GM19452 (cell line): ENCODE results near the gene GNG10.
"Not testable (repeated sequence)": the region's sequence is repeated elsewhere in the genome, so short reads cannot be mapped to it uniquely, and the experiment has no call there.

ENCODE experiments used
- ATAC-seq: cut with Tn5 transposase; IDR thresholded peaks from one replicate; pipeline ENCODE4 v1.9.1; 2021; ENCODE audit not compliant: unreplicated experiment

Gene GNG10

DNA sequence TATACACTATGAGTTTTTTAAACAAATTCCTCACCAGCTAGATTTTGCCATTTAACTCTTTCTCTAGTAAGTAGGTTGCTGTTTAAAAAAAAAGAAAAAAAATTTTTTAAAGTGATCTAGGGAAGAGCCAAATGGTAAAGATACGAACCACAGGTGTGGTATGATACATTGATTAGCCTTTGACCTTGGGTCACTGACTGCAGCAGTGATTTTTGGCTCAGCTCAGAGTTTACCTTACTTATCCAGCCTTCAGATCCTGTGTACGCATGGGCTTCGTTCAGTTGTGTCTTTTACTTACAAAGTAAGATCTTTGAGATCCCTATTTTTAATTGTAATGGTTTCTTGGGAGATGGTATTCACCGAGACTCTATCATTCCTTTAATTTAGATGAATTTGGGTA, 12.4 kb upstream of the GNG10 start:
- no peak for ATAC-seq

DNA sequence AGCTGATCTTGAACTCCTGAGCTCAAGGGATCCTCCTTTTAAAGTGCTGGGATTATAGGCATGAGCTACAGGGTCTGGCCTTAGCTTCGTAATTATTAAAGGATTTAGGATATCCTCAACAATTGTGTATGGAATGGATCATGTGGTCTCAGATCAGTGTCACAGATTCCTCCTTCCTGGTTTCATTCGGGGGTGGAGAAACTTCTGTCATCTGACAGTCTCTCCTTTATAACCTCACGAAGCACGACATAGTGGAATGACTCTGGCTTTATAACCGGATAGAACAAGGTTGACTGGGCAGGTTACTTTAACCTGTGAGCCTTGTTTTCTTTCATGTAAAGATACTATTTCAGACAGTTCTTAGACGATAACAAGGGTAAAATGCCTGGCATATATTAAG, 4.4 kb upstream of the GNG10 start:
- ATAC-seq, result no peak

DNA sequence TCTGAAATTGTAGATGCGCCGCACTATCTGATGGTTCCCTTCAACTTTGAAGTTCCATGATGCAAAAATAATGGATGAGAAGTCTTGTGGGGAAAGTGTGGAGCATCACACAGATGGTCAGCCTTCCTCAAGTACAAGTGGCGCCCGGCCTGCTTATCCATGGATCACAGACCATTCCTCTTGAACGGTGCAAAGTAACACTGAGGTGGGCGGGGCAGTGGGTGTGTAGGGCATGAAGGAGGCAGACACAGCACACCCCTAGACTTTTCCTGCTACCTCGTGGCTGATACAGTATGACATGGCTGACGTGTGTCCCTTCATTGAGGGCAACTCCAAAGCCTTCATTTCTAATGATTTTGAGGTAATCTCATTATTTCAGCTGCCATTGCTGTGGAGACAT, 2.5 kb upstream of the GNG10 start:
- no peak for ATAC-seq

GRCh38 chr9:111659691-111660090, 1.7 kb upstream of the GNG10 start:
- no peak for ATAC-seq

- peak; percentile 33 for ATAC-seq
Measured at GRCh38 chr9:111661802-111662521, 557 bp downstream of the GNG10 start.

- no peak for ATAC-seq
Measured at GRCh38 chr9:111662576-111663300, 1.3 kb downstream of the GNG10 start.

- ATAC-seq, result no peak
Measured at GRCh38 chr9:111663301-111663823, 2.0 kb downstream of the GNG10 start.

GRCh38 chr9:111668026-111668573, 6.7 kb downstream of the GNG10 start:
- ATAC-seq, result no peak

DNA sequence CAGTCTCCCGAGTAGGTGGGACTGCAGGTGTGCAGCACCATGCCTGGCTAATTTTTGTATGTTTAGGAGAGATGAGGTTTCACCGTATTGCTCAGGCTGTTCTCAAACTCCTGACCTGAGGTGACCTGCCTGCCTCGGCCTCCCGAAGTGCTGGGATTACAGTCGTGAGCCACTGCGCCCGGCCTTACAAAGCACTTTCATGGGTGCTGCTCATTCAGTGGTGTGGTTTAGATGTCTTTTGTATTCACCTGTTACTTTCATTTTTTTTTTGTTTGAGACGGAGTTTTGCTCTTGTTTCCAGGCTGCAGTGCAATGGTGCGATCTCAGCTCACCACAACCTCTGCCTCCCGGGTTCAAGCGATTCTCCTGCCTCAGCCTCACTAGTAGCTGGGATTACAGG, 7.2 kb downstream of the GNG10 start:
- not testable (repeated sequence) for ATAC-seq

GRCh38 chr9:111674319-111674718, 12.9 kb downstream of the GNG10 start:
- no peak for ATAC-seq

GRCh38 chr9:111676116-111676515, 14.7 kb downstream of the GNG10 start:
- ATAC-seq, result no peak

DNA sequence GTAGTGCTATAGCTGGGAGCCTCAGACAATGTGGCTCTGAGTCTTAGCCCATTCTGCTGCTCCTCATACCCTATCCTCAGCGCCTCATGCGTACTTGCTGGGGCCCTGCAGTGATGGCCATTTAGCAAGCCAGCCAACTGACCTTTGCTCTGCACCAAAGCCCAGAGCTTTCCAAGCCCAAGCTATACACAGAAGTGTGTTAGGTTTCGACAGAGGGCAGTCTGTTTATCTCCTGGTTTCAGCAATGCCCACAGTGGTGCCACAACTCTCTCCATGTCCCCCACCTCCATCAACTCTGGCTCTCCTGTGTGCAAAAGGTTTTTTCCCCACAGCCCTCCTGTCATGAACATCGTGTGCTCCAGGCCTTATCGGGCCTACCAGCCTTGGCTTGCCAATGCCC, 16.9 kb downstream of the GNG10 start:
- no peak for ATAC-seq

DNA sequence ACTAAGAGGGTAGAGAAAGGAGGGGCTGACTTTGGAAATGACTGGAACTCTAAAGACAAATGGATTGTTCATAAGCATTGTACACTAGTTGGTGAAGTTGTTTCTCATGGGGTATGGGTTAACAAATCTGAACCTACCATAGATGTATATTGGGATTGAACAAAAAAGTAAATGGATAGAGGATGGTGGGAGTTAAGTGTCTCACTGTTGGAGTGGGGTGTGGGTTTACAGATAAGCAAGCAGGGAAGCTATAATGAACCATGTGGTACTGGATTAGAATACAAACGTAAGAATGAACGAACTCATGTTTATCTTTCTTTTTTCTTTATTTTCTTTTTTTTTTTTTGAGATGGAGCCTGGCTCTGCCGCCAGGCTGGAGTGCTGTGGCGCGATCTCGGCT, 17.8 kb downstream of the GNG10 start:
- ATAC-seq, result no peak

DNA sequence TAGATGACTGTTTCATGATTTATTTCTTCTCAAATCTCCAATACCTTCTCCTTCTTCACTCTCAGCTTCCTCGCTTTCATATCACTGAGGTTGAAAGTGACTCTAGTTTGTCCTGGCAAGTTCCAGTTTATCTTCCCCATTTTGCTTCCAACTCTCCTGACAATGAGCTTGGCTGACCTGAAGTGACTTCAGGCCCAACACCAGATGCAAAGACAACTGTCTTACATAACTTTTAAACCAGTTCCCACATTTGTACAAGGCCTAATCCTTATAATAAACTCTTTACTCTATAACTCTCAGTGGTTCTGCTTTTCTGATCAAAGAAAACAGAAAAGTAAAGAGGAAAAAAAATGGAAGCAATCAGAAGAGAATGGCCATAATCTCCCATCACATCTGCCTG, 22.0 kb downstream of the GNG10 start:
- ATAC-seq, result no peak

DNA sequence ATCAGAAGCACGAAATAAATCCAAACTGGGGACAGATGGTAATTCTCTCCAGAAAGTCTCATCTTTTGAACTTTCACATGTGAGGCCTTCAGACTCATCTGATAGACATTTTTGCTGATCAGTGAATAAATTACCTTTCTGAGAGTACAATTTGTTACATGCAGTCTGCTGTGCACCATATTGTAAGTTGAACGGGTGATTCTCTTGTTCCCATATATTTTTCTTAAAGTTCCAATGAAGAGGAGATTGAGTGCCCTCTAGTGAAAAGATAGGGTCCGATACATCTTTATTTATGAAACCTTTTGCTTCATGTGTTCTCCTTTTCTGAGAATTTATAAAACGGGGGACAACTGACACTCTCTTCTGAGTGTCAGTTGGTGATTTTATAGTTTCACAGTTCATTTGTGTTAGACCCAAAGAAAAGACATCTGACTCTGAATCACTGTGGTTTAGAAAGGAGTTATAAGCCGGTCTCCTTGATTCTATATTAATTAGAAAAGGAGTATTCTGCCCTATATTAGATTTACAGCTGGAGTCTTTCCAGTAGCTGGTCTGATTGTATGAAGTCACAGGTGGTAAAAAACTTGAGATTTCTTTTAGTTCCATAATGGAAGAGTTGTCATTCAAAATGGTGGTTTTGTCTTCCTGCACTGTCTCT, 30.4 kb downstream of the GNG10 start:
- ATAC-seq, result no peak

DNA sequence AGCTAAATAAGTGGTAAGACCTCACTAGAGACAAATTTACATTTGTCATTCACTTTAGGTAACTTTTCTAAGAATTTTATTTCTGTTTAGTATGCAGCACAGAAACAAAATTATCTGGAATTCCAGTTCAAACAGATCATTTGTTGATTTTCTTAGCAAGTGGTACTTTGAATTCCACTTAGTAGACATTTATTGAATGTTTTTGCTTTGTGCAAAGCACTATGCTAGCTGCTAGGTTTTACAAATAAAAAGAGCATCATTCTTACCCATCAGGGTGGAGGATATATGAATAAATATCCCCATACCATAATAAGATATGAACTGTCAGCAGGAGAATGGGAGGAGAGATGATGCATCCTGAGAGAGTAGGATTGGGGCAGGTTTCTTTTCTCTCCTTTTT, 35.4 kb downstream of the GNG10 start:
- no peak for ATAC-seq

GRCh38 chr9:111700776-111701175, 39.4 kb downstream of the GNG10 start:
- no peak for ATAC-seq

GRCh38 chr9:111704503-111704902, 43.1 kb downstream of the GNG10 start:
- ATAC-seq, result no peak

DNA sequence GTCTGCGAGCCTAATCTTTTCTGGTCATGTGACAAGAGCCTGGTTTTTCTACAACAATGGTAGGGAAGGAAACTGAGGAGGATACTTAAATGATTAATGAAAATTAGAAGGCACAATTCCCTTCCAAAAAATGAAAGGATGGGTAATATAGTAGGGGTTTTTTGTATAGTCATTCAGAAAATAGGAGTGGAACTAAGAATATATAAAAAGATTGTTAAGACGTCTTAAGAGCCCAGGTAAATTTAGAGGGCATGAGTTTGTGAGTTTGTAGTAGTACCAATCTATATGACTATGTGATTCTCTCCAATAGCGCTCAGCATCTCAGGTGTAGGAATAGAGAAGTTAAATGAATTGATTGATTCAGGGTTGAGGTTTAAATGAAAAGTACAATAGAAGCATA, 50.1 kb downstream of the GNG10 start:
- no peak for ATAC-seq

GRCh38 chr9:111712369-111712768, 51.0 kb downstream of the GNG10 start:
- ATAC-seq, result no peak

DNA sequence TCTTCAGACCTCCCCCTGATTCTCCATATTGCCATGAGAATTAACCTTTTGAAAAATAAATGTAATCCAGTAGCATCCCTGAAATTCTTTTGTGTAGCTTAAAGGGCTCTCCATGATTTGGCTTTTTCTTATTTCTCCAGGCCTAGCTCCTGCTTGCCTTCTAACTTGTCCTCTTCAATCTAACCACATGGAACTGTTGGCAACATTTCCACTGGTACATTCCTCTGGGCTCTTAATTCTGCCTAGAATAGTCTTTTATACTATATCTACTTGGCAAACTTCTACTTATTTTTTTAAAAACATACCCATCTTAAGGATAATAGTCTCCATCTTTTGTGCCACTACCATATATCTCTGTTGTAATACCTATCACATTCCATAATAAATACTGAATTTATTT, 54.1 kb downstream of the GNG10 start:
- no peak for ATAC-seq

- ATAC-seq, result no peak
Measured at GRCh38 chr9:111719541-111719940, 58.1 kb downstream of the GNG10 start.
